Motor neuron (in vitro differentiated cells): ENCODE results near the gene GUCY2C. TPM values are rescaled to one million over a fixed set of nuclear protein-coding genes. Genes with fewer than 3 reads are reported as not detected.

Experiments used
- ATAC-seq, 8 experiments: fragments of 200-7000 bp; cut with Tn5 transposase; replicated peaks in 6 of 8; 2 replicates each; pipeline ENCODE4 v1.8.0; 2021; ENCODE audit warnings: mild to moderate bottlenecking in 8 of 8, moderate library complexity in 8 of 8
- H3K27ac ChIP-seq, 2 donors: fragments of 250-450 bp; sonication (Bioruptor Pico); 2 replicates each; pipeline ENCODE4 v1.9.0; 2021; ENCODE audit warnings: antibody characterized with exemption in 2 of 2, mild to moderate bottlenecking in 2 of 2, moderate library complexity in 1 of 2
- H3K4me1 ChIP-seq, 2 donors: fragments of 250-450 bp; sonication (Bioruptor Pico); replicated peaks in 1 of 2; 2 replicates each; pipeline ENCODE4 v1.6.1; 2021; ENCODE audit warnings: antibody characterized with exemption in 2 of 2, mild to moderate bottlenecking in 2 of 2, moderate library complexity in 1 of 2
- H3K4me3 ChIP-seq, 5 donors: fragments of 250-450 bp; sonication (Bioruptor Pico); 2 replicates each; pipeline ENCODE4 v1.9.0; 2021; ENCODE audit warnings: antibody characterized with exemption in 5 of 5, mild to moderate bottlenecking in 5 of 5, moderate library complexity in 4 of 5
- WGBS, 10 experiments: fragments of 450-650 bp; shearing (Covaris generic); methylation state at CpG; one replicate each; pipeline ENCODE4 v1.0.0; 2022; 5-methylcytosine and 5-hydroxymethylcytosine counted together
- in situ Hi-C, 9 experiments: fragments of 400-800 bp; cut with MboI; loops; one replicate each; pipeline ENCODE4 v1.15.0; 2021; ENCODE audit warnings: low sequenced_read_pairs in 9 of 9, low pct_unique_long_range_greater_than_20kb in 2 of 9; ENCODE audit not compliant: unreplicated experiment in 9 of 9
- total RNA-seq, 8 experiments: library from RNA; unstranded; fragments of 300-600 nt; gene quantifications; 2 replicates each; pipeline versions ENCODE4 v1.2.3 to v1.2.4, GENCODE V29; 2022

The GUCY2C gene
- total RNA-seq, 8 experiments from 2014 or later: 0.07 TPM; not detected in 7

DNA sequence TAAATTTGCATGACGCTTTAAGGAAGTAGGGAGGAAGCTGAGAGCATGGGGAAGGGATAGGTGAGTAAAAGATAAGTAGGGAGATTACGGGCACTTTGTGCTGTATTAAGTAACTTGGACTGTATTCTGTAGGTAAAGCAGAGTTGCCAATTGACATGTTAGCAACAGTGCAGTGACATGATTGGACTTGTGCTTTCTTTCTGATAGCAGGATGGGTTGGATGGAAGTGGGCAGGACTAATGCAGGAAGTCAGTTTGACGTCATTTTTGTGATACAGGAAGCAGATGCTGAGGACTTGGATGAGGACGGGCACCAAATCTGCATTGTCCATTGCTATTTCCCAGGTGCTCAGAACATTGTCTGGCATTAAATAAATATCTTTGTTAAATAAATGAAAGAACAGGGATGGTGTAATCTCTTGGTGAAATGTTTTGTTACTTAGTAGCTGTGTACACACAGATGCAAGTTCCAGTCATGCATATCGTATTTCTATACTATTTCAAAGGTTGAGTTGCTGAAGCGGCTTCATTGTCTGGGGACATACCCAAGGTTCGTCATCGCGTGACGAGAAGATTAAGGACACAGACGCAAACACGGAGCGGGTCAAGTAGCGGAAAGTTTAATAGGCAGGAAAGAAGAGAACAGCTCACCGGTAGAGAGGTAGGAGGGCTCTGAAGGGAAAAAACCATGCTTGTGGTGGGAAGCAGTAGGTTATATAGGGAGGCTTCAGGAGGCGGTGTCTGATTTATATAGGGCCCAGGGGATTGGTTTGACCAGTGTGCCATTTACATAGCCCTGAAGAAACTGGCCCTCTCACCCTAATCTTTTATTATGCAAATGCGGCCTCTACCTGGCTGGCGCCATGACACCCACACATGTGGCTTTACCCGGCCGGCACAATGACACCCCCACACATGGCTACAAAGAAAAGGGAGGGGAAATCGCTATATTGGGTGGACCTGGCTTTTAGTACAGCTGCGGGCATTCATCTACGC lies 30.7 kb downstream of the GUCY2C start:
- WGBS, 10 experiments: 55 to 100% (median 85%) methylated on average over 2 to 21 of the region's 23 CpGs
- Histone ChIP-seq H3K4me3 (no peak overlapping the region), H3K4me1 (no peaks in the 10 kb centered on the region), H3K27ac (no peak overlapping the region)
- in situ Hi-C loops: loop anchor here in 1 of 9 experiments (25.0 kb wide), 1 partner anchor 428 kb away; no protein-coding TSS in a partner anchor
- ATAC-seq: no peak

DNA sequence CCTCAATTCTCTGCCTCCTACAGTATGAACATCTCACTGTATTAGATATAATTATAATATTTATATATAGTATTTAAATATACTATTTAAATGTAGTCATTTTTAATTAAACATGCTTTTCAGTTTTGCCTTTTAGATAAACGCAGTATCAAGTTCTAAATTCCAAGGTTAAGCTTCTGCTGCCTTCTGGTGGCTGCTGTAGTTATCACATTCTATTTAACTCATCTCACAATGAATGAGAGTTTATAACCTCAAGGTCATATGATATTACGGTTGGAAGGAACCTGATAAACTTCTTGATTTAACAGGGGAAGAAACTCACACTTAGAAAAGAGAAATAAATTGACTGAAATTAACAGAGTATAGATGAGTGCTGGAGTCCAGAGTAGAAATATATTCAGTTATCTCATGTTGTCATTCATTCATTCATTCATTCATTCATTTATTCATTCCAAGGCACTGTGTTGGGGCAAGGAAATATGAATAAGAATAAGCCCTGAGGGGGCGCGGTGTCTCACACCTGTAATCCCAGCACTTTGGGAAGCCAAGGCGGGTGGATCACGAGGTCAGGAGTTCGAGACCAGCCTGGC lies 31.9 kb downstream of the GUCY2C start:
- 0 to 100% (median 78%) methylated on average over 1 to 7 of the region's 7 CpGs; no CpG with 5 or more reads in 3 of the 10 experiments for WGBS, 10 experiments
- no peak overlapping the region for H3K27ac ChIP-seq
- in situ Hi-C loops: loop anchor here in 1 of 9 experiments (25.0 kb wide), 1 partner anchor 427 kb away; no protein-coding TSS in a partner anchor
- H3K4me1 ChIP-seq: no peaks in the 10 kb centered on the region
- ATAC-seq: peak in 2 of 8 experiments; percentile 40 to 41
- no peak overlapping the region for H3K4me3 ChIP-seq

GRCh38 chr12:14663002-14663401 lies 33.4 kb downstream of the GUCY2C start:
- H3K27ac ChIP-seq: no peak overlapping the region
- H3K4me3 ChIP-seq: no peak overlapping the region
- 58 to 97% (median 88%) methylated on average over 2 to 5 of the region's 5 CpGs; no CpG with 5 or more reads in 1 of the 10 experiments for WGBS, 10 experiments
- in situ Hi-C loops: loop anchor here in 1 of 9 experiments (25.0 kb wide), 1 partner anchor 426 kb away; no protein-coding TSS in a partner anchor
- ATAC-seq: no peak
- no peaks in the 10 kb centered on the region for H3K4me1 ChIP-seq

GRCh38 chr12:14656846-14657245 lies 39.6 kb downstream of the GUCY2C start:
- no peak for ATAC-seq
- Histone ChIP-seq H3K4me1 (no peaks in the 10 kb centered on the region), H3K27ac (no peak overlapping the region), H3K4me3 (no peak overlapping the region)
- in situ Hi-C loops: loop anchor here in 1 of 9 experiments (25.0 kb wide), 1 partner anchor 420 kb away; no protein-coding TSS in a partner anchor
- 90 to 100% (median 98%) methylated on average over 1 to 6 of the region's 9 CpGs; no CpG with 5 or more reads in 3 of the 10 experiments for WGBS, 10 experiments

- Histone ChIP-seq H3K4me3 (no peak overlapping the region), H3K27ac (no peak overlapping the region), H3K4me1 (no peaks in the 10 kb centered on the region)
- WGBS, 10 experiments: 0 to 83% (median 50%) methylated on average over 1 of the region's 1 CpG; no CpG with 5 or more reads in 6 of the 10 experiments
- ATAC-seq: no peak
- in situ Hi-C loops: loop anchor here in 1 of 9 experiments (25.0 kb wide), 1 partner anchor 418 kb away; no protein-coding TSS in a partner anchor
These were observed 41.1 kb downstream of the GUCY2C start for GRCh38 chr12:14655284-14655683.

GRCh38 chr12:14654842-14655241 lies 41.6 kb downstream of the GUCY2C start:
- in situ Hi-C loops: loop anchor here in 1 of 9 experiments (25.0 kb wide), 1 partner anchor 418 kb away; no protein-coding TSS in a partner anchor
- ATAC-seq: no peak
- Histone ChIP-seq H3K4me1 (no peaks in the 10 kb centered on the region), H3K27ac (no peak overlapping the region), H3K4me3 (no peak overlapping the region)

DNA sequence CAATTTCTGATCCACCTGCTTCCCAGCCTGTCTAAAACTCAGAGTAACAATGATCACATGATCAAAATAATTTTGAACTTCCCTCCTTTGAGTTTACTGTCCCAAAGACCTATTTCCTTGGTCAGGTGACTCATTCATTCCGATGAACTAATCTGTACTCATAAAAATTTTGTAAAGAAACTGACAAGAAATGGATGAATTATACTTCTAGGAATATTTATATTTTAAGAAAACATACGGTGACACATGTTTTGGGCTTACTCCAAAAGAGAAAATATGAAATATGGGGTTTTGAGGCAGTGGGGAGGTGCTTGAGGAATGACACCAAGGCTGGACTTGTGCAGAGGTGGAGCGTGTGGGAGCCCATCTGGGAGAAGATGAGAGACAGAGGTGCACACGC lies 42.0 kb downstream of the GUCY2C start:
- no peak for ATAC-seq
- no peak overlapping the region for H3K4me3 ChIP-seq
- no peak overlapping the region for H3K27ac ChIP-seq
- H3K4me1 ChIP-seq: no peaks in the 10 kb centered on the region
- 14 to 100% (median 82%) methylated on average over 1 to 3 of the region's 4 CpGs for WGBS, 10 experiments
- in situ Hi-C loops: loop anchor here in 1 of 9 experiments (25.0 kb wide), 1 partner anchor 417 kb away; no protein-coding TSS in a partner anchor

- in situ Hi-C loops: loop anchor here in 1 of 9 experiments (25.0 kb wide), 1 partner anchor 415 kb away; no protein-coding TSS in a partner anchor
- Histone ChIP-seq H3K4me3 (no peak overlapping the region), H3K4me1 (no peaks in the 10 kb centered on the region), H3K27ac (no peak overlapping the region)
- ATAC-seq: peak in 2 of 8 experiments; percentile 69 to 82
- WGBS, 10 experiments: 18 to 100% (median 75%) methylated on average over 1 to 2 of the region's 2 CpGs; no CpG with 5 or more reads in 3 of the 10 experiments
These were observed 43.9 kb downstream of the GUCY2C start for GRCh38 chr12:14652483-14652882.

GRCh38 chr12:14651371-14651770 lies 45.0 kb downstream of the GUCY2C start:
- Histone ChIP-seq H3K4me3 (no peak overlapping the region), H3K4me1 (no peaks in the 10 kb centered on the region), H3K27ac (no peak overlapping the region)
- ATAC-seq: no peak
- in situ Hi-C loops: loop anchor here in 1 of 9 experiments (25.0 kb wide), 1 partner anchor 414 kb away; no protein-coding TSS in a partner anchor
- WGBS, 10 experiments: 18 to 100% (median 79%) methylated on average over 1 to 4 of the region's 4 CpGs

DNA sequence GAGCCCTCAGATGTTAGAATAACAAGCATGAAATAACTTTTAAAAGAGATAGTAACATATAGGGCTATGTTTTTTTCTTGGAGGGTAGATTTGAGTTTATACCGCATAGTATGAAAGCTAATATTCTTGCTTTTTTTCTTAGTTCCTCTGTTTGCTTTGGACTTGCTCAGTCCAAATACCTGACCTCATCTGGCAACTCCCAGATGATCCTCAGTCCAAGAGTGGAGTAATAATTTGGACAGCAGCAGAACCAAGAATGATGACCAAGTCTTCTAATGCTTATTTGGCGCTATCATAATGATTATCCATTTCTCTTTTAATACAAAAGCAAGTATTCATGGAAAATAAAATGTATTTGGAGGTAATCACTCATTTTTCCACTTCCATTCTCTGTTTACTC lies 45.6 kb downstream of the GUCY2C start:
- in situ Hi-C loops: loop anchor here in 1 of 9 experiments (25.0 kb wide), 1 partner anchor 413 kb away; no protein-coding TSS in a partner anchor
- no peak for ATAC-seq
- WGBS, 10 experiments: 5 to 100% (median 98%) methylated on average over 1 to 2 of the region's 2 CpGs
- H3K4me3 ChIP-seq: no peak overlapping the region
- H3K4me1 ChIP-seq: no peaks in the 10 kb centered on the region
- no peak overlapping the region for H3K27ac ChIP-seq

DNA sequence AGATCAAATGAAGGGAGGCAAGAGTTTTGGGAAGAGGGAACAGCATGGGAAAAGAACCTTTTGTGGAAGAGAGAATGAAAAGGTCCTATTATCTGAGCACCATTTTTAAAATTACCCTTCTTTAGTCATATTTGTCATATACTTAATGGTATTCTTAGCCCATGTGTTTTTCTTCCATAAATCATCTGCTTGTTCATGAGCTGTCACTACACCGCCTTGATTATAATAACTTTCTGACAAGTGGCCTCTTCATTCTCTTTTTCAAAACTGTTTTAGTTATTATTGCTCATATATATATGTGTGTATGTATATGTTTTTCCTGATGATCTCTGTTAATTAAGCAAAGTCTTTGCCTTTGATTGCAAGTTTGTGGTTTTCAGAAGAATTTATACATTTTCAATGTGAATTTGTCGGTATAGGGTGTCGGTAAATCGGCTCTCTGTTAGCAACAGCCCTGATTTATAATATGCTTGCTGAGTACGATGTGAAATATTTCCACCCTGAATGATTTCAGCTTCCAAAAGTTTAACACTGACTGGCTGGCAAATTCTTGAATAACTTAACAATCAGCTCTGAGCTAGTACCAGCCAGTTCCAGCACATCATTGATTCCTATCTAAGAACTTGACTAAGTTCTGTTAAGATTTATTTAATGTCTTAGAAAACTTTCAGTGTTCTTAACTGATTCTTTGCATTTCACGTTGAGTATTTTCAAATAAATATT lies 49.2 kb downstream of the GUCY2C start:
- no peak for ATAC-seq
- Histone ChIP-seq H3K4me3 (no peak overlapping the region), H3K27ac (no peak overlapping the region), H3K4me1 (no peaks in the 10 kb centered on the region)
- 34 to 100% (median 86%) methylated on average over 1 to 6 of the region's 6 CpGs; no CpG with 5 or more reads in 1 of the 10 experiments for WGBS, 10 experiments
- in situ Hi-C loops: loop anchor here in 1 of 9 experiments (25.0 kb wide), 1 partner anchor 410 kb away; no protein-coding TSS in a partner anchor

GRCh38 chr12:14643251-14643650 lies 53.1 kb downstream of the GUCY2C start:
- in situ Hi-C loops: loop anchor here in 1 of 9 experiments (25.0 kb wide), 1 partner anchor 406 kb away; no protein-coding TSS in a partner anchor
- WGBS, 10 experiments: 29 to 100% (median 88%) methylated on average over 2 to 5 of the region's 5 CpGs
- no peak for ATAC-seq

More at GRCh38 chr12:14643251-14643650, 53.1 kb downstream of the GUCY2C start:
- no peak overlapping the region for H3K4me3 ChIP-seq
- no peaks in the 10 kb centered on the region for H3K4me1 ChIP-seq
- no peak overlapping the region for H3K27ac ChIP-seq
